Uterus (tissue), 4 donors: Measurements from ENCODE around the gene MYL12B. TPM values are rescaled to one million over a fixed set of nuclear protein-coding genes. Genes with fewer than 3 reads are reported as not detected.
A peak's percentile ranks its signal among the peaks of the same experiment; 100 is the strongest.

Source experiments
- DNase-seq, 2 donors: peaks; one replicate each; pipeline ENCODE4 v3.0.0-alpha.2; 2019 to 2020
- H3K27ac ChIP-seq, 2 donors: fragments of 200-600 bp; sonication (generic); 1 replicate in 1 of 2; 2 replicates in 1 of 2; pipeline ENCODE4 v1.5.1; 2016 to 2018
- H3K27me3 ChIP-seq, 2 donors: fragments of 200-600 bp; sonication (generic); one replicate each; pipeline ENCODE4 v1.5.1; 2018 to 2019; ENCODE audit warnings: control low read depth in 1 of 2
- H3K36me3 ChIP-seq, 2 donors: fragments of 200-600 bp; sonication (generic); one replicate each; pipeline ENCODE4 v1.5.1; 2019; ENCODE audit warnings: control low read depth in 1 of 2
- H3K4me1 ChIP-seq, 2 donors: fragments of 200-600 bp; sonication (generic); one replicate each; pipeline ENCODE4 v1.5.1; 2018 to 2019; ENCODE audit warnings: control low read depth in 1 of 2
- H3K4me3 ChIP-seq, 2 donors: fragments of 200-600 bp; sonication (generic); 1 replicate in 1 of 2; 2 replicates in 1 of 2; pipeline ENCODE4 v1.5.1; 2018 to 2019; ENCODE audit warnings: mild to moderate bottlenecking in 1 of 2
- H3K9me3 ChIP-seq, 2 donors: fragments of 200-600 bp; sonication (generic); one replicate each; pipeline ENCODE4 v1.5.1; 2019; ENCODE audit warnings: control low read depth in 1 of 2
- CTCF ChIP-seq, 4 experiments: fragments of 200-600 bp in 2 of 4; fragments of 450-650 bp in 2 of 4; sonication (generic) in 2 of 4; IDR thresholded peaks; one replicate each; pipeline ENCODE4 v1.5.1; 2016 to 2019; ENCODE audit warnings: antibody characterized with exemption in 4 of 4, mild to moderate bottlenecking in 2 of 4, moderate library complexity in 1 of 4
- POLR2A ChIP-seq, 2 donors: fragments of 450-650 bp; IDR thresholded peaks; one replicate each; pipeline ENCODE4 v1.6.1; 2016; ENCODE audit warnings: antibody characterized with exemption in 2 of 2, mild to moderate bottlenecking in 1 of 2, moderate library complexity in 1 of 2
- intact Hi-C: fragments of 100-400 bp; cut with DNase I; formaldehyde crosslinking; loops from one replicate; pipeline ENCODE4 v1.15.1; 2023; ENCODE audit warnings: low total_unique reads
- total RNA-seq, 4 donors: library from RNA; depleted of rRNA in 3 of 4; stranded (reverse); fragments of >200 nt in 3 of 4; gene quantifications; one replicate each; pipeline versions ENCODE4 v1.1.0 to v1.2.4, GENCODE V29; 2014 to 2023
- donor health status: DM: yes; HTN: yes; CAD: no.

Gene MYL12B
- total RNA-seq, 4 donors from 2014 or later: 236 to 387 (median 305) TPM

GRCh38 chr18:3256693-3257626 lies 5.0 kb upstream of the MYL12B start:
- no peak for DNase-seq
- H3K27ac ChIP-seq: peak overlapping the region; percentile 73 to 80
- H3K4me1 ChIP-seq: no peaks in the 10 kb centered on the region

GRCh38 chr18:3257627-3258120 lies 4.3 kb upstream of the MYL12B start:
- Histone ChIP-seq H3K4me3 (no peak overlapping the region), H3K27me3 (no peaks in the 10 kb centered on the region), H3K9me3 (no peaks in the 10 kb centered on the region), H3K4me1 (no peaks in the 10 kb centered on the region), H3K36me3 (no peaks in the 10 kb centered on the region), H3K27ac (peak overlapping the region; percentile 73 to 80)
- intact Hi-C loops: no loop called here
- DNase-seq: no peak
- no peak for TF ChIP-seq POLR2A (IDR thresholded peaks at IDR 0.05)
- no peak for TF ChIP-seq CTCF (IDR thresholded peaks at IDR 0.05)

More at GRCh38 chr18:3256693-3257626, 5.0 kb upstream of the MYL12B start:
- H3K36me3 ChIP-seq: no peaks in the 10 kb centered on the region
- intact Hi-C loops: no loop called here
- no peaks in the 10 kb centered on the region for H3K27me3 ChIP-seq
- no peak overlapping the region for H3K4me3 ChIP-seq
- no peaks in the 10 kb centered on the region for H3K9me3 ChIP-seq
- no peak for TF ChIP-seq POLR2A (IDR thresholded peaks at IDR 0.05)
- no peak for TF ChIP-seq CTCF (IDR thresholded peaks at IDR 0.05)

- Histone ChIP-seq H3K27ac (peak overlapping the region; percentile 93 to 96), H3K9me3 (no peaks in the 10 kb centered on the region), H3K36me3 (no peaks in the 10 kb centered on the region), H3K4me3 (peak overlapping the region; percentile 80 to 91), H3K27me3 (no peaks in the 10 kb centered on the region), H3K4me1 (peaks cover 0 to 4% of the 10 kb centered on the region in 2 donors)
- no peak for TF ChIP-seq CTCF (IDR thresholded peaks at IDR 0.05)
- no peak for TF ChIP-seq POLR2A (IDR thresholded peaks at IDR 0.05)
- DNase-seq: no peak
- intact Hi-C loops: no loop called here
Measured at GRCh38 chr18:3260995-3261372, 949 bp upstream of the MYL12B start.

GRCh38 chr18:3262234-3263131 lies 550 bp downstream of the MYL12B start:
- Histone ChIP-seq H3K9me3 (no peaks in the 10 kb centered on the region), H3K4me3 (peak overlapping the region; percentile 80 to 91), H3K36me3 (no peaks in the 10 kb centered on the region), H3K27me3 (no peaks in the 10 kb centered on the region), H3K27ac (peak overlapping the region; percentile 93 to 96), H3K4me1 (peaks cover 5 to 9% of the 10 kb centered on the region in 2 donors)
- intact Hi-C loops: no loop called here
- TF ChIP-seq CTCF (IDR thresholded peaks at IDR 0.05): no peak
- TF ChIP-seq POLR2A (IDR thresholded peaks at IDR 0.05): no peak
- DNase-seq: no peak
